Measurements from ENCODE around the gene PLCB1. TPM values are rescaled to one million over a fixed set of nuclear protein-coding genes. Genes with fewer than 3 reads are reported as not detected.

Gene PLCB1
- polyA plus RNA-seq, 1 experiment, result 13.5 TPM

DNA sequence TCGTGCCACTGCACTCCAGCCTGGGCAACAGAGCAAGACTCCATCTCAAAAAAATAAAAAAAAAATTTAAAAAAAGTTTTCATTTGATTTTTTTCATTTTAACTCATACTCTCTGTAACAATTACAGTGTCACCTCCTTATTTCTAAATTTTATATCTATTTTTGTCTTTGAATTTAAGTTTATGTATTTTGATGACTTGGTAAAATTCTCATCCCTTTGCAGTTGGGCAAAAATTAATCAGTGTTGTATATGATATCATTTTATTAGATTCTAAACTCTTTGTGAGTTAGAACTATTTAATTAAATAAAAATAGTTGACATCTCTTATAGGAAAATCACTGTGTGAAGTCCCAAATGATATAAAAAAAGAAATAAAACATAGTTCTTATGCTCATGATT is 270.7 kb downstream of the PLCB1 start:
- Histone ChIP-seq H3K27me3 (ENCODE audit: control insufficient read depth, insufficient read depth, low read length) (no peaks in the 10 kb centered on the region), H3K36me3 (ENCODE audit: control insufficient read depth, insufficient read depth, low read length) (no peaks in the 10 kb centered on the region), H3K4me3 (ENCODE audit: low read depth, low read length) (no peak overlapping the region)
- ChIA-PET POLR2A (no interaction called here), CTCF (interaction anchor here (0.9 to 2.3 kb wide), 3 partner anchors 13 to 320 kb away, joined by 3 to 11 read pairs (median 7); no protein-coding TSS in a partner anchor)
- DNase-seq (ENCODE audit: low read depth), result no peak
- TF ChIP-seq, protein P1, sequence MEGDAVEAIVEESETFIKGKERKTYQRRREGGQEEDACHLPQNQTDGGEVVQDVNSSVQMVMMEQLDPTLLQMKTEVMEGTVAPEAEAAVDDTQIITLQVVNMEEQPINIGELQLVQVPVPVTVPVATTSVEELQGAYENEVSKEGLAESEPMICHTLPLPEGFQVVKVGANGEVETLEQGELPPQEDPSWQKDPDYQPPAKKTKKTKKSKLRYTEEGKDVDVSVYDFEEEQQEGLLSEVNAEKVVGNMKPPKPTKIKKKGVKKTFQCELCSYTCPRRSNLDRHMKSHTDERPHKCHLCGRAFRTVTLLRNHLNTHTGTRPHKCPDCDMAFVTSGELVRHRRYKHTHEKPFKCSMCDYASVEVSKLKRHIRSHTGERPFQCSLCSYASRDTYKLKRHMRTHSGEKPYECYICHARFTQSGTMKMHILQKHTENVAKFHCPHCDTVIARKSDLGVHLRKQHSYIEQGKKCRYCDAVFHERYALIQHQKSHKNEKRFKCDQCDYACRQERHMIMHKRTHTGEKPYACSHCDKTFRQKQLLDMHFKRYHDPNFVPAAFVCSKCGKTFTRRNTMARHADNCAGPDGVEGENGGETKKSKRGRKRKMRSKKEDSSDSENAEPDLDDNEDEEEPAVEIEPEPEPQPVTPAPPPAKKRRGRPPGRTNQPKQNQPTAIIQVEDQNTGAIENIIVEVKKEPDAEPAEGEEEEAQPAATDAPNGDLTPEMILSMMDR (IDR thresholded peaks at IDR 0.05; ENCODE audit: insufficient read depth, low read depth, low read length), result no peak

DNA sequence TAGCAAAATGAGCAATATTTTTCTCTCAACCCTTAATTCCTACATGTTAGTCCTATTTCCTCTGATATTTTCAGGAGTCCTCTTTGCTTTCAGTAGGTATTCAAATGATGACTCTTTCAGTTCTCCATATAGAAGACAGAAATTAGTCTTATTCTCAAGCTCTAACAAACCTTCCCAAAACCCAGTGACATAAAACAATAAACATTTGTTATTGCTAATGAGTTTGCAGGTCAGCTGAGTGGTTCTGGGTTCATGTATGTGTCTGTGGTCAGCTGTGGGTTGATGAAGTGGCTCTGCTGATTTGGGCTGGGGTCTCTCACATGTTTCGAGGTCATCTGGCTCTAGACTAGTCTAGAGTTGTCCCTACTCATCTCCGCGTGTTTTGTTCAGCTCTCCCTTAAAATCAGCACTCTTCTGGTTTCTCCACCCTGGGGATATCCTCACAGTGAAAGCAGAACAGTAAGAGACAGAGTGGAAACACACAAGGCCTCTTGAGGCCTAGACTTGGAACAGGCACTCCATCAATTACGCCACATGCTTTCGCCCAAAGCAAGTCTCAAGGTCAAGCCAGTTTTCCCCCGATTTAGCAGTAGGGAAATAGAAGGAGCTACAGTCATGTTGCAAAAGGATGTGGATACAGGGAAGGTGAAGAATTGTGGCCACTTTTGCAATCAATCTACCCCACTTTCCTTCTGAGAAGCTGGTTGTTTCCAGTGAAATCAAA is 273.0 kb downstream of the PLCB1 start:
- Histone ChIP-seq H3K4me3 (ENCODE audit: low read depth, low read length) (no peak overlapping the region), H3K36me3 (ENCODE audit: control insufficient read depth, insufficient read depth, low read length) (no peaks in the 10 kb centered on the region), H3K27me3 (ENCODE audit: control insufficient read depth, insufficient read depth, low read length) (no peaks in the 10 kb centered on the region)
- TF ChIP-seq, protein P1 (IDR thresholded peaks at IDR 0.05; ENCODE audit: insufficient read depth, low read depth, low read length), result no peak
- POLR2A ChIA-PET, result no interaction called here
- CTCF ChIA-PET, result interaction anchor here (0.9 to 2.2 kb wide), 4 partner anchors 10 to 317 kb away, joined by 3 to 7 read pairs (median 4); no protein-coding TSS in a partner anchor
- no peak for DNase-seq (ENCODE audit: low read depth)

DNA sequence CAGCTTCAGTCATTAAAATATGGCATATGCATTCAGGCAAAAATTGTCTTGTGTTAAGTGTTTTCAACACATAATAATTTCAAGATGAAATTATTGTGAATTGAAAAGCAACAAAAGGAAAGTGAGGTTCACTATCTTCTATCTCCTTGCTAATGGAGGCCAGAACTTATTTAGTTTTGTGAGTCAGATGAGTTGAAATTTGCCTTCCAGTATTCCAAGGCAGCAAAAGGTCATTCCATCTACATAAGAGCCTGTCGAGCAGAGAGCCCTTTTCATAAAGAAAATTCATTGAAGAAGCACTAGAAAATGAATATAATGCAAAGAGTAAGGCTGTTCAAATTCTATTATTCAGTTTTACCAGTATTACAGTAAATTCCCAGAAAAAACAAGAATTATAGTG is 274.3 kb downstream of the PLCB1 start:
- ChIA-PET POLR2A (no interaction called here), CTCF (no interaction called here)
- no peak for DNase-seq (ENCODE audit: low read depth)
- H3K36me3 ChIP-seq (ENCODE audit: control insufficient read depth, insufficient read depth, low read length), result no peaks in the 10 kb centered on the region
- no peaks in the 10 kb centered on the region for H3K27me3 ChIP-seq (ENCODE audit: control insufficient read depth, insufficient read depth, low read length)
- TF ChIP-seq, protein P1 (IDR thresholded peaks at IDR 0.05; ENCODE audit: insufficient read depth, low read depth, low read length), result no peak
- H3K4me3 ChIP-seq (ENCODE audit: low read depth, low read length), result no peak overlapping the region

DNA sequence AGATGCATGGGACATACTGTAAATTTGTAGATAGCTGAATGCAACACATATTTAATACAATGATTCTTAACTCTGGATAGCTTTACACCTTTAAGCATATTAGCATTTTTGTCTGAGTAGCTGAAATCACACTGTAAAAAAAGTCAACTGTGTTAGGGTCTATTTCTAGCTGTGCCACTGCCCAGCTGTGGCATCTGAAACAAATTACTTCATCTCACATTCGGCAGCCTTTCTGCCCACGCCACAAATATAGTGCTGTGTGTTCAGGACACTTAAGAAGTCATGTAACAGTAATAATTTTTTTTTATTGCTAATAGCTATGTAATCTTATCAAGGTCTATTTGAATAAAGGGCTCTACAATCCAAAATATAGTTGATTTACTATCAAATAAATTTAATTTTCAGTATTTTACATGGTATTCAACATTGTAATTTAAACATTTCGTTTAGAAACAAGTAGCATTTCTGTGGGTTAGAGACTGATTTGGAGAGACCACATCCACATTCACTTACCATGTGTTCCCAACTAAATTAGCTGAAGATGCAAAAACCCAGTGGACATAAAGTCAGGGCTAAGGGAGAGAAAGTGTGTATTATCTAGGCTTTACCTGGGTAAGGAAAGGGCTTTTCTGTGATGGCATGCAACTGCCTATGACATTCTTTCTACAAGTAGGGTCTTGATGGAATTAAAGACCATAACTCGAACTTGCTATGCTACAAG is 276.7 kb downstream of the PLCB1 start:
- DNase-seq (ENCODE audit: low read depth), result no peak
- no peaks in the 10 kb centered on the region for H3K36me3 ChIP-seq (ENCODE audit: control insufficient read depth, insufficient read depth, low read length)
- ChIA-PET CTCF (no interaction called here), POLR2A (no interaction called here)
- H3K4me3 ChIP-seq (ENCODE audit: low read depth, low read length), result no peak overlapping the region
- TF ChIP-seq, protein P1 (IDR thresholded peaks at IDR 0.05; ENCODE audit: insufficient read depth, low read depth, low read length), result no peak
- no peaks in the 10 kb centered on the region for H3K27me3 ChIP-seq (ENCODE audit: control insufficient read depth, insufficient read depth, low read length)

DNA sequence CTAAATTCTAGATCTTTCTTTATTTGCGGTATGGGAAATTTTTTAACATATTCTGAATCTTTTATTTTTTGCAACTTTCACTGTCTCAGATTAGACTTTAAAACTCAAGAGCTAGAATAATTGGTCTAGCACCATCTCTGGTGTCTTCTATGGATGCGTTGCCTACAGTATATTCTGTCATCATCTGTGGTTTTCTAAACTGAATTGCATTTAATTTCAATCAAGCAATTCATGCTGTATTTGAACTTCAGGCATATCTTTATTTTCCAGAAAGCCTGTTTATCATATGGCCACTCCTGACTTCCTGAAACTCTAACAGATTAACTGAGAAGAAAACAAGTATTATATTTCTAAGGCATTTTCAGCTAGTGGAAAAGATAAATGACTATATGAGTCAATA is 281.6 kb downstream of the PLCB1 start:
- CTCF ChIA-PET, result interaction anchor here (0.6 to 0.8 kb wide), 2 partner anchors 25 to 28 kb away, joined by 3 to 4 read pairs; no protein-coding TSS in a partner anchor
- DNase-seq (ENCODE audit: low read depth), result no peak
- TF ChIP-seq, protein P1 (IDR thresholded peaks at IDR 0.05; ENCODE audit: insufficient read depth, low read depth, low read length), result no peak
- H3K27me3 ChIP-seq (ENCODE audit: control insufficient read depth, insufficient read depth, low read length), result no peaks in the 10 kb centered on the region; the same call in 1 of the 2 replicates
- POLR2A ChIA-PET, result no interaction called here
- H3K36me3 ChIP-seq (ENCODE audit: control insufficient read depth, insufficient read depth, low read length), result no peaks in the 10 kb centered on the region
- H3K4me3 ChIP-seq (ENCODE audit: low read depth, low read length), result no peak overlapping the region

All from BJ (cell line).